Cardiac fibroblast (primary cell): ENCODE results near the gene CDH13.

Experiments used
- DNase-seq, 2 donors: peaks; one replicate each; pipeline versions ENCODE4 v3.0.0 to v3.0.0-alpha.2; 2010; ENCODE audit warnings: low read depth in 2 of 2
- H3K4me3 ChIP-seq, 2 donors: replicated peaks in 1 of 2; 1 replicate in 1 of 2; 2 replicates in 1 of 2; pipeline ENCODE4 v1.5.1; 2011; ENCODE audit warnings: low read depth in 2 of 2, low read length in 2 of 2, mild to moderate bottlenecking in 2 of 2, moderate library complexity in 1 of 2
- TF ChIP-seq, protein P1 (sequence below): IDR thresholded peaks from one replicate; pipeline ENCODE4 v1.5.1; 2011; ENCODE audit warnings: low read depth, mild to moderate bottlenecking, low read length, inconsistent platforms

The CDH13 gene

DNA sequence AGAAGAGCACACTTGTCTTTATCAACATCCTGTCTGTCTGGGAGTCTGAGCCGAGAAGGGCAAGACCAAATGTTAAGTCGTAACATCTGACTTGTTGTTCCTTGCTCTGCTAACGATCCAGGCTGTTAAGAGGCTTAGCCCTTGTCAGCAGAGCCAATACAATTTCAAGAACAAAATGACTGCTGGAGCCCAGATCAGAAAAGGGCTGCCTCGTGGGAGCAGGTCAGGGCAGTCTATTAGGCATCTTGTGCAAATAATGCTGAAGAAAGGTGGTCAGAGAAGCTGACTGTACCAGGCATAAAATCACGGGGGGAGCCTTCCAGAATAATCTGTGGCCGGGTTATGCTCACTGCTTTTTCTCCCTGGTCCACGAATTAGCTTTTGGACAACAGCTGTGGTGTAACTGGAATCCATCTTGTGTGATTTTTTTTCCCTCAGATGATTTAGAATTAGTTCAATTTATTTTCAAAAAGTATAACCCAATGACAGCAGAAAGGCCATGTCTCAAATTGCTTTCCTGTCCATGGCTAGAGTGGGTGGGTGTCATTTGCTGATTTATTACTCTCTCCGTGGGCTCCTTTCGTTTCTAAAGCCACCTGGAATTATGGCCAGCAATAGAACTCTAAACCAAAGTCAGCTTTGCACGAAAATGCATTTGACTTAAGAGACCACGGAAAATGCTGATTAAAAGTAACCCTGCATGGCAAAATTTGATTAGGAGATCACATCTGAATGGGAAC lies 959.9 kb downstream of the CDH13 start:
- TF ChIP-seq, protein P1, sequence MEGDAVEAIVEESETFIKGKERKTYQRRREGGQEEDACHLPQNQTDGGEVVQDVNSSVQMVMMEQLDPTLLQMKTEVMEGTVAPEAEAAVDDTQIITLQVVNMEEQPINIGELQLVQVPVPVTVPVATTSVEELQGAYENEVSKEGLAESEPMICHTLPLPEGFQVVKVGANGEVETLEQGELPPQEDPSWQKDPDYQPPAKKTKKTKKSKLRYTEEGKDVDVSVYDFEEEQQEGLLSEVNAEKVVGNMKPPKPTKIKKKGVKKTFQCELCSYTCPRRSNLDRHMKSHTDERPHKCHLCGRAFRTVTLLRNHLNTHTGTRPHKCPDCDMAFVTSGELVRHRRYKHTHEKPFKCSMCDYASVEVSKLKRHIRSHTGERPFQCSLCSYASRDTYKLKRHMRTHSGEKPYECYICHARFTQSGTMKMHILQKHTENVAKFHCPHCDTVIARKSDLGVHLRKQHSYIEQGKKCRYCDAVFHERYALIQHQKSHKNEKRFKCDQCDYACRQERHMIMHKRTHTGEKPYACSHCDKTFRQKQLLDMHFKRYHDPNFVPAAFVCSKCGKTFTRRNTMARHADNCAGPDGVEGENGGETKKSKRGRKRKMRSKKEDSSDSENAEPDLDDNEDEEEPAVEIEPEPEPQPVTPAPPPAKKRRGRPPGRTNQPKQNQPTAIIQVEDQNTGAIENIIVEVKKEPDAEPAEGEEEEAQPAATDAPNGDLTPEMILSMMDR = no peak
- DNase-seq = no peak
- H3K4me3 ChIP-seq = no peak overlapping the region

DNA sequence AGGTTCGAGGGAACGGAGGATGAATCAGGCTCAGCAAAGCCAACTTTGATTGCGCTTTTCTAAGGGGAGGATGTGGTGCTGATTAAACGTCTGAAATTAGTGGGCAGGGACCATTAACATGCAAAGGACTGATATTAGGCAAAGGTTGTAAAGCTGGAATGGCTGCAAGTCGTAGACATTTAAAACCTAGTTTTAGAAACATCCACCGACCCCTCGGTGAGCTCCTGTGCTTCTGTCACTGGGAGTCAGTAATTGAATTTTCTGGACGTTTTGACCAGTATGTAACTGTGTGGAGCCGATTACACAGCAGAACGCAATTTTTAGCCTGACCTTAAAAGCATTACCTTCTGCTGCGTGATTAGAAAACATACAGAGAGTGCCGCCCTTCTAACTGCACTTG lies 960.4 kb downstream of the CDH13 start:
- TF ChIP-seq, protein P1 = no peak
- DNase-seq = no peak
- H3K4me3 ChIP-seq = no peak overlapping the region

- TF ChIP-seq, protein P1 = no peak
- no peak for DNase-seq
Measured at GRCh38 chr16:83588070-83588469, 961.3 kb downstream of the CDH13 start.

DNA sequence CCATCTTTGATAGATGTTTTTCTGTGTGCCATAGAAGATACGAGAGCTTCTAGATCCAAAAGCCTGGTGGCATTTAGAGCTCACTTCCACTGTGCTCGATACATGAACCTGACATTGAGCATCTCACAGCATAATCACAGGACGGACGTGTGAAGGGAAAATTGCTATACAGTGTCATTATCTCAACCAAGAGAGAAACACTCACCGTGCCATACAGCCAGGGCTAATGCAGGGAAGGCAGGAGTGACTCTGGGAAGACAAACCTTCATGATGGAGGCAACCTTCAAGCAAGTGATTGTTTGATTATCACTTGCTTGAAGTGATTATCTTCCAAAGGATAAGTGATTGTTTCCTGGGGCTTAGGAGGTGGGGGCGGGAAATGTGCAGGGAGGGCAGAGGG lies 962.8 kb downstream of the CDH13 start:
- TF ChIP-seq, protein P1 = no peak
- DNase-seq = no peak

More at GRCh38 chr16:83588070-83588469, 961.3 kb downstream of the CDH13 start:
- H3K4me3 ChIP-seq = no peak overlapping the region

GRCh38 chr16:83592778-83593177 lies 966.0 kb downstream of the CDH13 start:
- TF ChIP-seq, protein P1 = no peak
- no peak for DNase-seq
- no peak overlapping the region for H3K4me3 ChIP-seq

More for the DNA sequence above, 962.8 kb downstream of the CDH13 start:
- H3K4me3 ChIP-seq = no peak overlapping the region

- TF ChIP-seq, protein P1 = no peak
- H3K4me3 ChIP-seq = no peak overlapping the region
- no peak for DNase-seq
Measured at GRCh38 chr16:83599789-83600462, 973.2 kb downstream of the CDH13 start.
